Endothelial cell of umbilical vein (primary cell): Measurements from ENCODE around the gene OSBPL6.

ENCODE experiments used
- EZH2 ChIP-seq: IDR thresholded peaks from 2 replicates; pipeline ENCODE4 v1.6.1; 2012; ENCODE audit warnings: borderline replicate concordance, low read depth, mild to moderate bottlenecking, moderate library complexity, low read length, inconsistent platforms; ENCODE audit not compliant: severe bottlenecking
- FOS ChIP-seq: IDR thresholded peaks from 2 replicates; pipeline ENCODE4 v1.6.1; 2011; ENCODE audit warnings: mild to moderate bottlenecking, low read length, moderate library complexity, borderline replicate concordance; ENCODE audit not compliant: insufficient read depth
- JUN ChIP-seq: IDR thresholded peaks from 2 replicates; pipeline ENCODE4 v1.6.1; 2011; ENCODE audit warnings: borderline replicate concordance, low read depth; ENCODE audit not compliant: insufficient read length, insufficient read depth
- MYC ChIP-seq: IDR thresholded peaks from one replicate; pipeline ENCODE4 v1.6.1; 2011; ENCODE audit warnings: mild to moderate bottlenecking, low read depth, low read length
- POLR2A ChIP-seq: IDR thresholded peaks from 2 replicates; pipeline ENCODE4 v1.6.1; 2012; ENCODE audit warnings: low read depth, mild to moderate bottlenecking, control low read depth, low read length
- POLR2AphosphoS5 ChIP-seq: IDR thresholded peaks from 2 replicates; pipeline ENCODE4 v1.6.1; 2012; ENCODE audit warnings: low read depth, mild to moderate bottlenecking, control low read depth, low read length, moderate library complexity; ENCODE audit not compliant: insufficient read depth
- TF ChIP-seq, protein P1 (sequence below), 2 donors: IDR thresholded peaks; 1 replicate in 1 of 2; 2 replicates in 1 of 2; pipeline ENCODE4 v1.5.1; 2011; ENCODE audit warnings: low read length in 2 of 2, mild to moderate bottlenecking in 2 of 2, moderate library complexity in 2 of 2, control low read depth in 1 of 2, inconsistent platforms in 1 of 2, low read depth in 1 of 2; ENCODE audit not compliant: insufficient read depth in 1 of 2; ENCODE audit errors: extremely low read depth in 1 of 2
- TF ChIP-seq, protein P2 (sequence below): IDR thresholded peaks from 2 replicates; pipeline ENCODE4 v1.6.1; 2011; ENCODE audit not compliant: insufficient read depth, insufficient read length

DNA sequence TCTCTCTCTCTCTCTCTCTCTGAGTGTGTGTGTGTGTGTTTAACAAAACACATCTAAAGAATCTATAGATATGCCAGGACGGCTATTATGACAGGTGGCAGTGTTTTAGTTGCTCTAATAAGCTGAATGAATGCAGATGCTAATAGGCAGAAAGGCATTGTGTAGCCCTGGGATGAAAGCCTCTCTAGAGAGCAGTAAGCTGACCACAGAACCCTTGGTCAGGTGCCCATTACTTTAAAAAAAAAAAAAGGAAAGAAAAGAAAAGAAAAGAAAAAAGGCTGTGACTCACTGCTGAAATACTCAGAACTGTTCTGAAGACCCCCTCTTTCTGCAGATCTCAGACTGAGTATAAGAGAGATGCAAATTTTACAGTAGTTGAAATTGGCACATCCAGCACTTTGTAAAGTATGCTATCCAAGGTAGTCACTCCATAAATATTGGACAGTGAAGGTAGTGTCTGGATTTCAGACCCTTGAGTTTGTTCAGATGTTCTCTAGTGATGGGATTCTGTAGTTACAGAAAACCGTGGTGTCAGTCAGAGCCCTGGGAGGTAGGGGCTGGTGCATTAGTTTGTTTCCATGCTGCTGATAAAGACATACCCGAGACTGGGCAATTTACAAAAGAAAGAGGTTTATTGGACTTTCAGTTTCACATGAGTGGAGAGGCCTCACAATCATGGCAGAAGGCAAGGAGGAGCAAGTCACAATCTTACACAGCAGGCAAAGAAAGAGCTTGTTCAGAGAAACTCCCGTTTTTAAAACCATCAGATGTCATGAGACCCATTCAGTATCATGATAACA, 30.9 kb downstream of the OSBPL6 start:
- TF ChIP-seq, protein P1, sequence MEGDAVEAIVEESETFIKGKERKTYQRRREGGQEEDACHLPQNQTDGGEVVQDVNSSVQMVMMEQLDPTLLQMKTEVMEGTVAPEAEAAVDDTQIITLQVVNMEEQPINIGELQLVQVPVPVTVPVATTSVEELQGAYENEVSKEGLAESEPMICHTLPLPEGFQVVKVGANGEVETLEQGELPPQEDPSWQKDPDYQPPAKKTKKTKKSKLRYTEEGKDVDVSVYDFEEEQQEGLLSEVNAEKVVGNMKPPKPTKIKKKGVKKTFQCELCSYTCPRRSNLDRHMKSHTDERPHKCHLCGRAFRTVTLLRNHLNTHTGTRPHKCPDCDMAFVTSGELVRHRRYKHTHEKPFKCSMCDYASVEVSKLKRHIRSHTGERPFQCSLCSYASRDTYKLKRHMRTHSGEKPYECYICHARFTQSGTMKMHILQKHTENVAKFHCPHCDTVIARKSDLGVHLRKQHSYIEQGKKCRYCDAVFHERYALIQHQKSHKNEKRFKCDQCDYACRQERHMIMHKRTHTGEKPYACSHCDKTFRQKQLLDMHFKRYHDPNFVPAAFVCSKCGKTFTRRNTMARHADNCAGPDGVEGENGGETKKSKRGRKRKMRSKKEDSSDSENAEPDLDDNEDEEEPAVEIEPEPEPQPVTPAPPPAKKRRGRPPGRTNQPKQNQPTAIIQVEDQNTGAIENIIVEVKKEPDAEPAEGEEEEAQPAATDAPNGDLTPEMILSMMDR (IDR thresholded peaks at IDR 0.05; ENCODE audit: extremely low read depth in 1 of 2, insufficient read depth in 1 of 2, low read depth in 1 of 2, low read length in 2 of 2) = no peak
- TF ChIP-seq, protein P2, sequence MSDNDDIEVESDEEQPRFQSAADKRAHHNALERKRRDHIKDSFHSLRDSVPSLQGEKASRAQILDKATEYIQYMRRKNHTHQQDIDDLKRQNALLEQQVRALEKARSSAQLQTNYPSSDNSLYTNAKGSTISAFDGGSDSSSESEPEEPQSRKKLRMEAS = no peak
- TF ChIP-seq POLR2A = no peak
- TF ChIP-seq EZH2 = no peak
- TF ChIP-seq MYC = no peak
- no peak for TF ChIP-seq POLR2AphosphoS5
- TF ChIP-seq JUN = no peak
- no peak for TF ChIP-seq FOS
